Panc1 (cell line): Measurements from ENCODE around the gene RIOK3. TPM values are rescaled to one million over a fixed set of nuclear protein-coding genes. Genes with fewer than 3 reads are reported as not detected.

Source experiments
- ATAC-seq: fragments of 200-7000 bp; cut with Tn5 transposase; 2 replicates; pipeline ENCODE4 v1.9.1; 2020; ENCODE audit warnings: mild to moderate bottlenecking, moderate library complexity
- BruUV-seq: library from RNA; stranded (reverse); fragments of 400-500 nt; replicated peaks from 2 replicates; lab custom pipeline; 2021; lab: Mats Ljungman, UMichigan
- CTCF ChIA-PET: fragments of 300-600 bp; sonication (Branson Sonifier 250); formaldehyde crosslinking; loops from one replicate; lab custom pipeline; 2022; ENCODE audit warnings: antibody characterized with exemption; lab: Charles Lee
- POLR2A ChIA-PET: fragments of 300-600 bp; sonication (Branson Sonifier 250); formaldehyde crosslinking; loops from one replicate; lab custom pipeline; 2022; ENCODE audit warnings: antibody characterized with exemption; lab: Charles Lee
- DNase-seq: peaks from one replicate; pipeline ENCODE4 v3.0.0-alpha.2; 2010; ENCODE audit warnings: low read depth, low spot score
- H3K27ac ChIP-seq: 2 replicates; pipeline ENCODE4 v1.5.1; 2011; ENCODE audit warnings: mild to moderate bottlenecking, low read length, inconsistent platforms
- H3K27me3 ChIP-seq: fragments of 200-500 bp; sonication (Bioruptor generic); 2 replicates; pipeline ENCODE4 v1.6.0; 2014; ENCODE audit warnings: low read length, inconsistent platforms; ENCODE audit not compliant: control insufficient read depth, insufficient read depth
- H3K36me3 ChIP-seq: fragments of 200-500 bp; sonication (Bioruptor generic); 2 replicates; pipeline ENCODE4 v1.5.1; 2014; ENCODE audit warnings: inconsistent platforms, mild to moderate bottlenecking, low read length, moderate library complexity; ENCODE audit not compliant: control insufficient read depth, insufficient read depth
- H3K4me1 ChIP-seq: 2 replicates; pipeline ENCODE4 v1.5.1; 2011; ENCODE audit warnings: inconsistent platforms, mild to moderate bottlenecking, low read length, moderate library complexity; ENCODE audit not compliant: control insufficient read depth, insufficient read depth
- H3K4me3 ChIP-seq, 2 experiments: 2 replicates each; pipeline ENCODE4 v1.5.1; 2011 to 2012; ENCODE audit warnings: low read depth in 2 of 2, low read length in 2 of 2, mild to moderate bottlenecking in 2 of 2, inconsistent platforms in 1 of 2, moderate library complexity in 1 of 2
- H3K9me3 ChIP-seq: fragments of 200-500 bp; sonication (Bioruptor generic); 2 replicates; pipeline ENCODE4 v1.5.1; 2014; ENCODE audit warnings: low read depth, mild to moderate bottlenecking, inconsistent platforms, low read length, moderate library complexity; ENCODE audit not compliant: control insufficient read depth, insufficient read depth
- POLR2AphosphoS5 ChIP-seq: IDR thresholded peaks from 2 replicates; pipeline ENCODE4 v1.6.1; 2012; ENCODE audit warnings: mild to moderate bottlenecking, low read depth, low read length, moderate library complexity
- REST ChIP-seq, 2 experiments: IDR thresholded peaks; 2 replicates each; pipeline ENCODE4 v1.6.1; 2011 to 2012; ENCODE audit warnings: low read depth in 2 of 2, control low read depth in 1 of 2, low read length in 1 of 2, mild to moderate bottlenecking in 1 of 2, moderate library complexity in 1 of 2; ENCODE audit not compliant: insufficient read depth in 1 of 2
- SIN3A ChIP-seq: IDR thresholded peaks from 2 replicates; pipeline ENCODE4 v1.6.1; 2012; ENCODE audit warnings: low read depth, mild to moderate bottlenecking, low read length, moderate library complexity, borderline replicate concordance; ENCODE audit not compliant: insufficient read depth
- TCF7L2 ChIP-seq: IDR thresholded peaks from 2 replicates; pipeline ENCODE4 v1.6.1; 2011; ENCODE audit warnings: mild to moderate bottlenecking, low read depth, low read length, inconsistent platforms
- in situ Hi-C: cut with HindIII; loops from 2 replicates; pipeline ENCODE4 v1.10.0; 2016; ENCODE audit warnings: low sequenced_read_pairs, low pct_unique_long_range_greater_than_20kb
- intact Hi-C: fragments of 100-400 bp; cut with micrococcal nuclease; formaldehyde crosslinking; loops from one replicate; pipeline ENCODE4 v1.10.0; 2022; ENCODE audit not compliant: unreplicated experiment
- total RNA-seq: library from RNA; stranded (reverse); gene quantifications from one replicate; pipeline ENCODE4 v1.2.1, GENCODE V29; 2021; ENCODE audit not compliant: unreplicated experiment
- TF ChIP-seq, protein P1 (sequence below): fragments of 450-650 bp; IDR thresholded peaks from 2 replicates; pipeline ENCODE4 v1.5.1; 2017; ENCODE audit warnings: mild to moderate bottlenecking

Gene RIOK3
- total RNA-seq, 1 experiment from 2014 or later = 74.7 TPM

- Histone ChIP-seq H3K36me3 (peaks cover 7% of the 10 kb centered on the region; the same call in 1 of the 2 replicates), H3K27ac (no peak overlapping the region), H3K4me1 (peaks cover 11% of the 10 kb centered on the region), H3K9me3 (no peaks in the 10 kb centered on the region), H3K27me3 (no peaks in the 10 kb centered on the region), H3K4me3 (no peak overlapping the region)
- intact Hi-C loops = no loop called here
- CTCF ChIA-PET = no interaction called here
- ATAC-seq (no peak), DNase-seq (no peak)
- POLR2A ChIA-PET = no interaction called here
- BruUV-seq = no TSS peak
- no peak for TF ChIP-seq POLR2AphosphoS5
- no peak for TF ChIP-seq REST (IDR thresholded peaks at IDR 0.05; ENCODE audit: insufficient read depth in 1 of 2, low read depth in 2 of 2, low read length in 1 of 2)
- no peak for TF ChIP-seq TCF7L2
- in situ Hi-C loops = no loop called here
Measured at GRCh38 chr18:23450022-23450421, 3.1 kb upstream of the RIOK3 start.

DNA sequence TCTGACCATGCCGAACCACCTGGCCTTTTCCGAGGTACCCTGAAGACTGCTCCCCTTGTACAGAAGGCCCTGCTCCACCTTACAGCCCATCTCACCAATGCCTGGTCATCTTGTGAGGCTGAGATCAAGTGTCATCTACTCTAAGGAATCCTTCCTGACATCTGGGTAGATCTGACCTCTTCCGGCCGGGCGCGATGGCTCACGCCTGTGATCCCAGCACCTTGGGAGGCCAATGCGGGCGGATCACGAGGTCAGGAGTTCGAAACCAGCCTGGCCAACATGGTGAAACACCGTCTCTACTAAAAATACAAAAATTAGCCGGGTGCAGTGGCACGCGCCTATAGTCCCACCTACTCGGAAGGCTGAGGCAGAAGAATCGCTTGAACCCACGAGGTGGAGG is 2.1 kb upstream of the RIOK3 start:
- TF ChIP-seq, protein P1, sequence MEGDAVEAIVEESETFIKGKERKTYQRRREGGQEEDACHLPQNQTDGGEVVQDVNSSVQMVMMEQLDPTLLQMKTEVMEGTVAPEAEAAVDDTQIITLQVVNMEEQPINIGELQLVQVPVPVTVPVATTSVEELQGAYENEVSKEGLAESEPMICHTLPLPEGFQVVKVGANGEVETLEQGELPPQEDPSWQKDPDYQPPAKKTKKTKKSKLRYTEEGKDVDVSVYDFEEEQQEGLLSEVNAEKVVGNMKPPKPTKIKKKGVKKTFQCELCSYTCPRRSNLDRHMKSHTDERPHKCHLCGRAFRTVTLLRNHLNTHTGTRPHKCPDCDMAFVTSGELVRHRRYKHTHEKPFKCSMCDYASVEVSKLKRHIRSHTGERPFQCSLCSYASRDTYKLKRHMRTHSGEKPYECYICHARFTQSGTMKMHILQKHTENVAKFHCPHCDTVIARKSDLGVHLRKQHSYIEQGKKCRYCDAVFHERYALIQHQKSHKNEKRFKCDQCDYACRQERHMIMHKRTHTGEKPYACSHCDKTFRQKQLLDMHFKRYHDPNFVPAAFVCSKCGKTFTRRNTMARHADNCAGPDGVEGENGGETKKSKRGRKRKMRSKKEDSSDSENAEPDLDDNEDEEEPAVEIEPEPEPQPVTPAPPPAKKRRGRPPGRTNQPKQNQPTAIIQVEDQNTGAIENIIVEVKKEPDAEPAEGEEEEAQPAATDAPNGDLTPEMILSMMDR = no peak
- POLR2A ChIA-PET = no interaction called here
- H3K4me1 ChIP-seq = peaks cover 11% of the 10 kb centered on the region
- H3K36me3 ChIP-seq = peaks cover 7% of the 10 kb centered on the region; the same call in 1 of the 2 replicates
- intact Hi-C loops = no loop called here
- in situ Hi-C loops = no loop called here
- no peak overlapping the region for H3K27ac ChIP-seq
- no peak overlapping the region for H3K4me3 ChIP-seq
- DNase-seq (no peak), ATAC-seq (no peak)
- BruUV-seq = no TSS peak
- no peaks in the 10 kb centered on the region for H3K27me3 ChIP-seq
- no peaks in the 10 kb centered on the region for H3K9me3 ChIP-seq
- CTCF ChIA-PET = no interaction called here

DNA sequence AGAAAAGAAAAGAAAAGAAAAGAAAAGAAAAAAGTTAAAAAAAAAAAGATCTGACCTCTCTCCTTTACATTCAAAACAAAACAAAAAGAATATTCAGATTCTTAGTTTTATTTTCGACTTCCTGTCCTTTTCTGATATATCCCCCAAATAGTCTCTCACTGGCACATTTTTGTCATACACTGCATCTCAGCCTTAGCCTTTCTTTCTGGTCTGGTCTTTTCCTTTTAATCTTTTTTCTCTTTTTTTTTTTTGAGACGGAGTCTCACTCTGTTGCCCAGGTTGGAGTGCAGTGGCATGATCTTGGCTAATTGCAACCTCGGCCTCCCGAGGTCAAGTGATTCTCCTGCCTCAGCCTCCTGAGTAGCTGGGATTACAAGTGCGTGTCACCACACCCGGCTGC is 1.6 kb upstream of the RIOK3 start:
- ChIA-PET CTCF (no interaction called here), POLR2A (no interaction called here)
- intact Hi-C loops (no loop called here), in situ Hi-C loops (no loop called here)
- H3K4me1 ChIP-seq = peaks cover 11% of the 10 kb centered on the region
- TF ChIP-seq, protein P1 = no peak
- TF ChIP-seq POLR2AphosphoS5 (no peak), REST (IDR thresholded peaks at IDR 0.05; ENCODE audit: insufficient read depth in 1 of 2, low read depth in 2 of 2, low read length in 1 of 2) (no peak), TCF7L2 (no peak), SIN3A (no peak)
- BruUV-seq = no TSS peak
- no peak overlapping the region; the same call in 1 of the 2 replicates for H3K27ac ChIP-seq
- no peak overlapping the region for H3K4me3 ChIP-seq
- no peak for ATAC-seq
- DNase-seq = no peak
- H3K9me3 ChIP-seq = no peaks in the 10 kb centered on the region
- H3K27me3 ChIP-seq = no peaks in the 10 kb centered on the region
- H3K36me3 ChIP-seq = peaks cover 11% of the 10 kb centered on the region
